HuH-7.5 (cell line): Measurements from ENCODE around the gene PPFIA3.

Source experiments
- DNase-seq: peaks from one replicate; pipeline ENCODE4 v3.0.0; 2011; ENCODE audit warnings: low spot score

PPFIA3 gene

GRCh38 chr19:49182848-49183375 is 63.6 kb downstream of the PPFIA3 start:
- no peak for DNase-seq

- no peak for DNase-seq
These were observed 66.8 kb downstream of the PPFIA3 start for GRCh38 chr19:49186108-49186507.

GRCh38 chr19:49188626-49189200 is 69.4 kb downstream of the PPFIA3 start:
- DNase-seq = no peak

GRCh38 chr19:49189259-49189658 is 69.9 kb downstream of the PPFIA3 start:
- DNase-seq = no peak

- no peak for DNase-seq
These were observed 71.4 kb downstream of the PPFIA3 start for GRCh38 chr19:49190781-49191180.

GRCh38 chr19:49193822-49194394 is 74.6 kb downstream of the PPFIA3 start:
- DNase-seq = no peak

- no peak for DNase-seq
These were observed 75.1 kb downstream of the PPFIA3 start for GRCh38 chr19:49194408-49194807.

GRCh38 chr19:49196527-49197240 is 77.3 kb downstream of the PPFIA3 start:
- no peak for DNase-seq

GRCh38 chr19:49200238-49200862 is 81.0 kb downstream of the PPFIA3 start:
- no peak for DNase-seq
